ENCODE measurements around the gene IL21R. TPM values are rescaled to one million over a fixed set of nuclear protein-coding genes. Genes with fewer than 3 reads are reported as not detected.

Gene IL21R
- total and polyA plus RNA-seq, 9 of the 15 experiments (the other 6 are each of a cell fraction or from before 2014, with no cell fraction given), result 0.04 to 0.34 (median 0.18) TPM; not detected in 1

GRCh38 chr16:27471661-27472060 lies 69.7 kb downstream of the IL21R start (continued):
- TF ChIP-seq, protein P1, sequence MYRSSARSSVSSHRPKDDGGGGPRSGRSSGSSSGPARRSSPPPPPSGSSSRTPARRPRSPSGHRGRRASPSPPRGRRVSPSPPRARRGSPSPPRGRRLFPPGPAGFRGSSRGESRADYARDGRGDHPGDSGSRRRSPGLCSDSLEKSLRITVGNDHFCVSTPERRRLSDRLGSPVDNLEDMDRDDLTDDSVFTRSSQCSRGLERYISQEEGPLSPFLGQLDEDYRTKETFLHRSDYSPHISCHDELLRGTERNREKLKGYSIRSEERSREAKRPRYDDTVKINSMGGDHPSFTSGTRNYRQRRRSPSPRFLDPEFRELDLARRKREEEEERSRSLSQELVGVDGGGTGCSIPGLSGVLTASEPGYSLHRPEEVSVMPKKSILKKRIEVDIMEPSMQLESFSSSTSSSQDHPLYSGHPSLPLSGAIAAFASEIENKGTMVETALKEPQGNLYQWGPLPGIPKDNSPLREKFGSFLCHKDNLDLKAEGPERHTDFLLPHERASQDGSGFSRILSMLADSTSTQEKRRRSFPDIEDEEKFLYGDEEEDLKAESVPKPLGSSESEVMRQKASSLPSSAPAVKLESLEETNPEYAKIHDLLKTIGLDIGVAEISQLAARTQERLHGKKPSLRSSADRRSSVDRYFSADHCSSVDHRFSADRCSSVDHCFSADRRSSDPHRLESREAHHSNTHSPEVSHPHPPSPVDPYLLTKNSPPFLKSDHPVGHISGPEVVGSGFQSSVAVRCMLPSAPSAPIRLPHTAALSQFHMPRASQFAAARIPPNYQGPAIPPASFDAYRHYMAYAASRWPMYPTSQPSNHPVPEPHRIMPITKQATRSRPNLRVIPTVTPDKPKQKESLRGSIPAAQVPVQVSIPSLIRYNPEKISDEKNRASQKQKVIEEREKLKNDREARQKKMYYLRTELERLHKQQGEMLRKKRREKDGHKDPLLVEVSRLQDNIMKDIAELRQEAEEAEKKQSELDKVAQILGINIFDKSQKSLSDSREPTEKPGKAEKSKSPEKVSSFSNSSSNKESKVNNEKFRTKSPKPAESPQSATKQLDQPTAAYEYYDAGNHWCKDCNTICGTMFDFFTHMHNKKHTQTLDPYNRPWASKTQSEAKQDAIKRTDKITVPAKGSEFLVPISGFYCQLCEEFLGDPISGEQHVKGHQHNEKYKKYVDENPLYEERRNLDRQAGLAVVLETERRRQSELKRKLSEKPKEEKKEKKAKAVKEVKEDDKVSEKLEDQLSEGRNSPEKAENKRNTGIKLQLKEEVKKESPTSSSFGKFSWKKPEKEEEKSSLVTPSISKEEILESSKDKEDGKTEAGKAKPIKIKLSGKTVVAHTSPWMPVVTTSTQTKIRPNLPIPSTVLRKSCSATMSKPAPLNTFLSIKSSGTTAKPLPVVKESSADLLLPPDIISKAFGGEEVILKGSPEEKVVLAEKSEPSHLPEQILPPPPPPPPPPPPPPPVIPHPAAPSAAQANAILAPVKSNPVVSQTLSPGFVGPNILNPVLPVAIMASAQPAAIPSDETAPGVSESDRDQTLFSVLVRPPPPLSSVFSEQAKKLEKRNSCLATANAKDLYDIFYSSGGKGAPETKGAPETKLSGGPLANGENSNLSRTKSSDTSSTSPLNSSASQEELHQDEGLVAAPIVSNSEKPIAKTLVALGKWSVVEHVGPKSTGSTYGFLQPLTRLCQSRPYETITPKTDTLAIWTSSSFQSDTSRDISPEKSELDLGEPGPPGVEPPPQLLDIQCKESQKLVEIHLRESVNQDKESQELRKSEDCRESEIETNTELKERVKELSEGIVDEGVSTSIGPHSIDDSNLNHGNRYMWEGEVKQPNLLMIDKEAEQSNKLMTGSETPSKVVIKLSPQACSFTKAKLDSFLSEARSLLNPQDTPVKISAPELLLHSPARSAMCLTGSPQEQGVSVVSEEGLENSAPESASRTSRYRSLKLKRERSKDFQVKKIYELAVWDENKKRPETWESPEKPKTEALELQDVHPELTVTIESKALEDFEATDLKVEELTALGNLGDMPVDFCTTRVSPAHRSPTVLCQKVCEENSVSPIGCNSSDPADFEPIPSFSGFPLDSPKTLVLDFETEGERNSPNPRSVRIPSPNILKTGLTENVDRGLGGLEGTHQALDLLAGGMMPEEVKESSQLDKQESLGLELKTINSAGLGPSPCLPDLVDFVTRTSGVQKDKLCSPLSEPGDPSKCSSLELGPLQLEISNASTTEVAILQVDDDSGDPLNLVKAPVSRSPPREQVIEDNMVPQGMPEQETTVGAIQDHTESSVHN (IDR thresholded peaks at IDR 0.05; ENCODE audit: borderline replicate concordance in 1 of 2, low read depth in 1 of 2), result no peak
- TF ChIP-seq ZNF354B (CRISPR knock-in tag; IDR thresholded peaks at IDR 0.05) (no peak), TBL1XR1 (IDR thresholded peaks at IDR 0.05; ENCODE audit: low read length in 2 of 2) (no peak), ETV5 (CRISPR knock-in tag; IDR thresholded peaks at IDR 0.05; ENCODE audit: low read depth) (no peak), ZKSCAN3 (CRISPR knock-in tag; IDR thresholded peaks at IDR 0.05) (no peak), MAZ (CRISPR knock-in tag; conservative IDR thresholded peaks at IDR 0.05 in 1 of 2, IDR thresholded peaks at IDR 0.05 in 1 of 2) (no peak), ZNF224 (CRISPR knock-in tag; IDR thresholded peaks at IDR 0.05) (no peak)
